ENCODE data around the gene ACADL.
"Not testable (repeated sequence)": the region's sequence is repeated elsewhere in the genome, so short reads cannot be mapped to it uniquely, and the experiment has no call there.

ACADL gene

DNA sequence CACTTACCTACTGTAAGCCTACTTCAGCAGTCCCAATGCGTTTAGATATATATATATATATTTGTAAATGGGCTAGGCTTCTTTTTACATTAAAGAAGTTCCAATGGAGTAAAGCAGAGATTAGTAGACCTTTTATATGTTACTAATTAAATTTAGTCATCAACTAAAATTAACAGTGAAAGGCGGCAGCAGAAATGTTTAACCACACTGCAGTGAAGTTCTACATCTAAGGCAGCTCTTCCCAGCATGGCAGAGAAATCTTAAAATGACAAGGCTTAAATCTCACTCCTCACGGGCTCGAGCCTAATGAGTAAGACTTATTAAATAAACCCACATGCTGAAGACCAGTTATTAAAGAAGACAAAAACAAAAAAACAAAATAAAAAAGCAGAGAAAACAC lies 34.9 kb downstream of the ACADL start:
- TF ChIP-seq CTCF (conservative IDR thresholded peaks at IDR 0.05) (no peak), ZFX (IDR thresholded peaks at IDR 0.05) (no peak)
- no peak overlapping the region for H3K27ac ChIP-seq

DNA sequence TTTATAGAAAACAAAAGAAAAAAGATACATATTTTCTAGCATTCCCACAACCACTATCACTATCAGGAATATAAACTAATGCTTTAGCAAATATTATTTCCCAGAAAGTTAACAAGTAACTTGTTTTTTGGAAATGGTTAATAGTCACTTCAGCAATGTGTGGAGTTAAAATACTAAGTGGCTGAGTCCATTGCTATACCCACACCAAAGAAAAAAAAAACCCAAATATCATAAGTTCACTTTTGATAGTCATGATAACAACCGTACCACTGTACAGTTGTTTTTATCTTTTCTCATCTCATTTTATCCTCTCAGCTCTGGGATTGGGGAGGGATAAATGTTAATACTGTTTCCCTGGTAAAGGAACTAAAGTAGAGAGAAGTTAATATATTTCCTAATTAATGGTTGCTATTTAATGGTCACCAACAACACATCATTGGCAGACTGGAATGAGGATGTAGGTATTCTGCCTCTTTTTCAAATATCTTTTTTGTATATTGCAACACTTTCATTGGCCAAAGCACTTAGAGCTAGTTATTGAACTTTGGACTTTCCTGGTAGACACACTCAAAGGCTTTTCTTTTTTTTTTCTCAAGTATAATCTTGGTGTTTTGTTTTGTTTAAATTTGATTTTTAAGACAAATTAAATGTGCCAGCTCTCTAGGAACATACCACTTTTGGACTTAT lies 35.7 kb downstream of the ACADL start:
- TF ChIP-seq CTCF (conservative IDR thresholded peaks at IDR 0.05) (no peak), ZFX (IDR thresholded peaks at IDR 0.05) (no peak)
- no peak overlapping the region for H3K27ac ChIP-seq

GRCh38 chr2:210188755-210189154 lies 36.5 kb downstream of the ACADL start:
- TF ChIP-seq CTCF (conservative IDR thresholded peaks at IDR 0.05) (no peak), ZFX (IDR thresholded peaks at IDR 0.05) (no peak)
- H3K27ac ChIP-seq = no peak overlapping the region

DNA sequence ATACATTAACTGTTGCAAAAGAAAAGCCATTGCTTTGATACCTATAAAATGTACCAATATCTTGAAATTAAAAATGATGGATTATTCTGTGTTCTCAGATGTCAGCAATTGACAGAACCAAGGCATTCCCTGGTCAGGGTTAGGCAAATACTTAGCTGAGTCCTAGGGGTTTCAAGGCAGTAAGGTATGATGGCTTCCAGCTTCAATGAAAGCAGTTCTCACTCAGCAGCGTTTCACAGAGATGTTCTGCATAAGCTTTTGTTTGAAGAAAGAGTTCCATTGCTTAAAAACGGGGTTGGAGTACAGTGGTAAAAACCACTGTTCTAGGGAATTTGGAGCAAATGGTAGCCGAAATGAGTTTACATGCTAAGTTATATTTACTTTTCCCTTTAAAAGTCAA lies 37.1 kb downstream of the ACADL start:
- H3K27ac ChIP-seq = no peak overlapping the region
- TF ChIP-seq ZFX (IDR thresholded peaks at IDR 0.05) (no peak), CTCF (conservative IDR thresholded peaks at IDR 0.05) (no peak)

GRCh38 chr2:210183936-210184335 lies 41.3 kb downstream of the ACADL start:
- H3K27ac ChIP-seq = not testable (repeated sequence)

GRCh38 chr2:210181606-210182088 lies 43.6 kb downstream of the ACADL start:
- not testable (repeated sequence) for H3K27ac ChIP-seq

DNA sequence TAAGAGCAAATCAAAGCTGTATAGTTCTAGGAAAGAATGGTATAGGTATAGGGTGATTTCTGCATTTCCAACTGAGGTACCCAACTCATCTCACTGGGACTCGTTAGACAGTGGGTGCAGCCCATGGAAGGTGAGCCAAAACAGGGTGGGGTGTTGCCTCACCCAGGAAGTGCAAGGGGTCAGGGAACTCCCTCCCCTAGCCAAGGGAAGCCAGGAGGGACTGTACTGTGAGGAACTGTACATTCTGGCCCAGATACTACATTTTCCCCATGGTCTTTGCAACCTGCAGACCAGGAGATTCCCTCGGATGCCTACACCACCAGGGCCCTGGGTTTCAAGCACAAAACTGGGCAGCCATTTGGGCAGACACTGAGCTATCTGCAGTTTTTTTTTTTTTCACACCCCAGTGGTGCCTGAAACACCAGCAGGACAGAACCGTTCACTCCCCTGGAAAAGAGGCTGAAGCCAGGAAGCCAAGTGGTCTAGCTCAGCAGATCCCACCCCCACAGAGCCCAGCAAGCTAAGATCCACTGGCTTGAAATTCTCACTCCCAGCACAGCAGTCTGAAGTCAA lies 44.1 kb downstream of the ACADL start:
- not testable (repeated sequence) for H3K27ac ChIP-seq

DNA sequence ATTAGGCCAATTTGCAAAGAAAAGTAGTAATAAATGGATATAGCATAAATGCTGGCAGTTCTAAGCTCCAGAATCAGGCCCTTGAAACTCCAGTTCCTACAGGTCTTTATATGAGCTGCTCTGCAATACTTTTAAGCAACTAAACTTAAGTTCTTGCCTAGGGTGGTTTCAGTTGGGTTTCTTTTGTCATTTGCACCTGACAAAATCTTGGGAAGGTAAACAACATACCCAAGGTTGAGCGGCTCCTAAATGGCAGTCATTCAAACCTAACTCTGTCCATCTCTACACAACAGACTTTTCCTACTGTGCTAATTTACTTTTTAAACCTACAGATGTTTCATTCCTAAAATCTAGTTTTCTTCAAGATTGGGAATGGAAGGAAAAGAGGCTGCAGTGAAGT lies 44.8 kb downstream of the ACADL start:
- no peak for TF ChIP-seq CTCF (conservative IDR thresholded peaks at IDR 0.05)
- TF ChIP-seq ZFX (IDR thresholded peaks at IDR 0.05) = no peak
- no peak overlapping the region for H3K27ac ChIP-seq

DNA sequence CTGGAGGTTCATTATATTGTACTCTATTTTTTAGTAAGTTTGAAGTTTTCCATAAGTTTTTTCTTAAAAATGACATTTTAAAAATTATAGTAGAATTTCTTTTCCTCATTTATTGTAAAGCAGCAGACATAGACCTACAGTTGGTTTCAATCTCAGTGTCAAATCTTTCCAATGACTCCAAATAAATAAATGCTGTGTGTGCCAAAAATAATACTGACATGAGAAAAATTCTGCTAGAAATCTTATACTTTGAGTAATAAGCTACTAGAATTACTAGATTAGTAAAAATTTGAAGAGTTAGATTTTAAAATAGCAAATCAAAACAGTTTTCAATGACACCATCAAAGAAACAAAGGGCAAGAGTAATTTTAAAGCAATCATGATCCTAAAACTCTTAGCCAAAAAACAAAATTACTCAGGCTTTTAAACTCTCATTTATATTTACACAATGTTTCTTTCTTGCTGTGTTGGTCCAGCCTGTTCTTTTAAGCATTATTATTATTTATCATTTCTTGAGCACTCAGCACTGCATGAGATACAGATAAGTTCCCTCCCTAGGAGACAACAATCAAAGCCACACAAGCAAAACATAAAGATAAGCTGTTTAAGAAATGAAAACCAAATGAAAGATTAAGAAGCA lies 45.8 kb downstream of the ACADL start:
- TF ChIP-seq CTCF (conservative IDR thresholded peaks at IDR 0.05) = no peak
- TF ChIP-seq ZFX (IDR thresholded peaks at IDR 0.05) = no peak

More for the DNA sequence above, 45.8 kb downstream of the ACADL start:
- no peak overlapping the region for H3K27ac ChIP-seq
